HG02798 (cell line): ENCODE measurements around the gene DHRS3.
"Not testable (repeated sequence)": the region's sequence is repeated elsewhere in the genome, so short reads cannot be mapped to it uniquely, and the experiment has no call there.

Experiments
- ATAC-seq: cut with Tn5 transposase; IDR thresholded peaks from one replicate; pipeline ENCODE4 v1.9.1; 2021; ENCODE audit warnings: mild to moderate bottlenecking; ENCODE audit not compliant: unreplicated experiment, poor library complexity

The DHRS3 gene, protein sequence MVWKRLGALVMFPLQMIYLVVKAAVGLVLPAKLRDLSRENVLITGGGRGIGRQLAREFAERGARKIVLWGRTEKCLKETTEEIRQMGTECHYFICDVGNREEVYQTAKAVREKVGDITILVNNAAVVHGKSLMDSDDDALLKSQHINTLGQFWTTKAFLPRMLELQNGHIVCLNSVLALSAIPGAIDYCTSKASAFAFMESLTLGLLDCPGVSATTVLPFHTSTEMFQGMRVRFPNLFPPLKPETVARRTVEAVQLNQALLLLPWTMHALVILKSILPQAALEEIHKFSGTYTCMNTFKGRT

GRCh38 chr1:12617901-12618660 lies at the start of gene DHRS3:
DHRS3 (minus strand) TSS chr1:12618210; CDS start chr1:12617348, 862 bp downstream.
- ATAC-seq: no peak

DNA sequence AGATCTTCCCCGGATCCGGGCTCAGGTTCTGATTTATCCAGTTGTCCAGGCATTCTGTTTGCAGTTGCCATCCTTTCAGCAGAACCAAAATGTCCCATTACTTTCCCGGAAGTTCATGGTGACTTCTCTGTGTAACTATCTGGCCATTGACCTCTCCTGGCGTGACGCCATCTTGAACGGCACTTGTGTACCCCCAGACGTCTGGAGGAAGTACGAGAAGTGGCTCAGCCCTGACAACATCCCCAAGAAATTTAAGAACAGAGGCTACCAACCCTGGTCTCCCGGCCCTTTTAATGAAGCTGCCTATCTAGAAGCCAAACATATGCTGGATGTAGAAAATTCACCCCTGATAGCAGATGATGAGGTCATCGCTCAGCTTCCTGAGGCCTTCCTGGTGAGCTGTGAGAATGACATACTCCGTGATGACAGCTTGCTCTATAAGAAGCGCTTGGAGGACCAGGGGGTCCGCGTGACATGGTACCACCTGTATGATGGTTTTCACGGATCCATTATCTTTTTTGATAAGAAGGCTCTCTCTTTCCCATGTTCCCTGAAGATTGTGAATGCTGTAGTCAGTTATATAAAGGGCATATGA lies 48.2 kb upstream of the DHRS3 start:
- no peak for ATAC-seq

GRCh38 chr1:12665511-12665910 lies 47.5 kb upstream of the DHRS3 start:
- ATAC-seq: no peak

GRCh38 chr1:12662556-12662955 lies 44.5 kb upstream of the DHRS3 start:
- ATAC-seq: no peak

- ATAC-seq: no peak
These were observed 43.7 kb upstream of the DHRS3 start for GRCh38 chr1:12661606-12662219.

DNA sequence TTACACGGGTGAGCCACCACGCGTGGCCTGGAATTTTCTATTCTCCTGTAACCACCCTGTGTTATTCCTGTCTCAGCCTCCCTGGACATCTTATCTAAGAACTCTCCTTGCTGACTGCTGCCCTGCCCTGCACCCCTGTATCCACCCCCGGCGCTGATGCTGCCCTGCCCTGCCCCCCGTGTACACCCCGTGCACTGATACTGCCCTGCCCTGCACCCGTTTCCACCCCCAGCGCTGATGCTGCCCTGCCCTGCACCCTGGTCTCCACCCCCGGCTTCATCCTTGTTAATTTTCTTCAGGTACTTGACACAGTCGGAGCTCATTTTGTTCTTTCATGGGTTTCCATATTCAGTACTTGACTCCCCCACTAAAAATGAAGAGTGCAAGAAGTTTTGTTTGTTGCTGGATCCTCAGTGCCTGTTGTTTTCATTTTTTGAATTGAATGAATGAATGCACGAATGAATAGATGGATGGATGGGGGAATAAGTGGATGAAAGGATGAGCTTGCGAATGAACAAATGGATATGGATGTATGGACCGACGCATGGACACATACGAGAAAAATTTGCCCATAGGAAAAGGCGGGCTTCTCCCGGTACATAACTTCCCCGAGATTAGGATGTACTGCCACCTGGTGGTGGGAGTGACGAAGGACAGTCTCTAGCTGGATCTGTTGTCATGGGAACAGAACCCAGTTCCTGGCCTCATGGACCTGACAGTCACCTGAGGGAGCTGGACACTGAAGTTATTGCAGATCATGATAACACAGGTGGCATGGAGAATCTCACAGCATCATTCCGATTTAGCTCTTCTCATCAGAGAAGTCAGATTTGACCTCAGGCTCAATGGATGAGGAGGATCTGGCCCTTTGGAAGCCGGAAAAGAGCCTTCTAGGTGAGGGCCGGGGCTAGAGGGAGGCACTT lies 40.8 kb upstream of the DHRS3 start:
- no peak for ATAC-seq

DNA sequence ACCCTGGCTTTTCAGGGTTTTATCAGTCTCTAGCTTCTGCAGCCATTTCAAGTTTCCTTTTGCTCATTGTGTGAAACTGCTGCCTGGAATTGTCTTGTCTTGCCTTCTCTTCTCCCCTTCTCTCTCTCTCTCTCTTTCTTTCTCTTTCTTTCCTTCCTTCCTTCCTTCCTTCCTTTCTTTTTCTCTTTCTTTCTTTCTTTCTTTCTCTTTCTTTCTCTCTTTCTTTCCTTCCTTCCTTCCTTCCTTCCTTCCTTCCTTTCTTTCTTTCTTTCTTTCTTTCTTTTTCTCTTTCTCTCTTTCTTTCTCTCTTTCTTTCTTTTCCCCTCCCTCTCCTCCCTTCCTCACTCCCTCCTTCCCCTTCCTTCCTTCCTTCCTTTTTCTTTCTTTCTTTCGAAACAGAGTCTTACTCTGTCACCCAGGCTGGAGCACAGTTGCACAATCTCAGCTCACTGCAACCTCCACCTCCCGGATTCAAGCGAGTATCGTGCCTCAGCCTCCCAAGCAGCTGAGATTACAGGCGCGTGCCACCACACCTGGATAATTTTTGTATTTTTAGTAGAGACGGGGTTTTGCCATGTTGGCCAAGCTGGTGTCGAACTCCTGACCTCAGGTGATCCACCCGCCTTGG lies 40.0 kb upstream of the DHRS3 start:
- ATAC-seq: not testable (repeated sequence)

DNA sequence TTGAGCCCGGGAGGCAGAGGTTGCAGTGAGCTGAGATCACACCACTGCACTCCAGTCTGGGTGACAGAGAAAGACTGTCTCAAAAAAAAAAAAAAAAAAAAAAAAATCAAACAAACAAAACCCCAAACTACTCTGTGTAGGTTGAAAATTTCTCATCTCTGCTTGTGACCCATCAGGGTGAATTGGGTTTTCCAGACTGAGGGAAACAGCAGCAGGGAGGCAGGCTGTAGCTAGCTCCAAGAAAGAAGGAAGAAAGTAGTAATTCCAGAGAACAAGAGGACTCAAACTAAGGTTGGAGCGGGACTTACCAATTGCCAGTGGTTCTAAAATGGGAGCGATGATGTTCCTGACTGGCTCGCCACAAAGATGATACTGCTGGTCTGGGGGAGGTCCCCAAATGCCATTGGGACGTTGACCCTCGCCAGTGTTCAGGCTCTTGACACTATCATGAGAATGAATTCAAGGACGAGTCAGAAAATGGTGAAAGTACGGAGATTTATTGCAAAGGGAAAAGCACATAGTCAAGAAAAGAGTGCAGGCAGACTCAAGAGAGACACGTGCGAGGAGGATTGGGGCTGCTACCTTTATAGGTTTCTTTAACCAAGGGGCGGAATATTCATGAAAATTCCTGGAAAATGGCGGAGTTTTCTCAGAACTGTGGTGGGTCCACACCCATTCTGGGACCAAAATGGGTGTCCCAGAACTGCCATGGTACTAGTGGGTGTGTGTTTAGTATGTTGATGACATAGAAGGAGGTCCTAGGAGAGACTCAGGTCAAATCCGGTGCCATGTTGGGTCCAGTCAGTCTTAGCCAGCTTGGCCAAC lies 39.3 kb upstream of the DHRS3 start:
- ATAC-seq: no peak

DNA sequence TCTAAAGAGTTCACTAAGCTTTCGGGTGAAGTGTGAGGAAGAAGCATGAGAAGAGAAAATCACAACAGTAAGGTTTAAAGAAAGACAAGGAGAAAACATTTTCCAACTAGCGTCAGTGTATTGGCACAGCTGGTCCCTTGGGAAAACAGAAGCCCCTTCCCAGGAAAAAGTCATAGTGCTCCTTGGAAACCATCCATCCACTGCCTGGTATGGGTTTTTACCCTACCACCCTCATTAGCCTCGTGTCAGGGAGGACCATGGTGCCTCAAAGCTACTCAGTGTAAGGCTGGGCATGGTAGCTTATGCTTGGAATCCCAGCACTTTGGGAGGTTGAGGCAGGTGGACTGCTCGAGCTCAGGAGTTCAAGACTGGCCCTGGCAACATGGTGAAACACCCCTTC lies 38.6 kb upstream of the DHRS3 start:
- ATAC-seq: no peak

- no peak for ATAC-seq
These were observed 36.6 kb upstream of the DHRS3 start for GRCh38 chr1:12654657-12655056.

GRCh38 chr1:12654004-12654567 lies 36.1 kb upstream of the DHRS3 start:
- no peak for ATAC-seq

DNA sequence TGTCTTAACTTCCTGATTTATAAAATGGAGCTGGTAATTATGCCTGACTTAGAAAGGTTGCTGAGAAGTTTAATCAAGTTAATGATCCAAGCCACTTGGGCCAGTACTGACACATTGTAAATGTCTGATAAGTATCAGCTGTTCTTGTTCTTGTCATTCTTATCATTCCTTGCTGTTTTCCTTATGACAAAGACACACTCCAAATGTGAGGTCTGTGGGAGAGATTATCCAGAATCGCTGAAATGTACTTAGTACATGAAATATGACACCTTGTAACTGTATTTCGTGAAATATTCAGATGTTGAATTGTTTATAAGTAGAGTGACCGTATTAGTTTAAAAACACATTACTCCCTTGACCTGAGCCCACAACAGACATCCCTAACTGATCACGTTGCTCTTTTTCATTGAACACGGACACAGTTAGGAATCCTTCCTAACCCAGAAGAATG lies 32.0 kb upstream of the DHRS3 start:
- no peak for ATAC-seq

DNA sequence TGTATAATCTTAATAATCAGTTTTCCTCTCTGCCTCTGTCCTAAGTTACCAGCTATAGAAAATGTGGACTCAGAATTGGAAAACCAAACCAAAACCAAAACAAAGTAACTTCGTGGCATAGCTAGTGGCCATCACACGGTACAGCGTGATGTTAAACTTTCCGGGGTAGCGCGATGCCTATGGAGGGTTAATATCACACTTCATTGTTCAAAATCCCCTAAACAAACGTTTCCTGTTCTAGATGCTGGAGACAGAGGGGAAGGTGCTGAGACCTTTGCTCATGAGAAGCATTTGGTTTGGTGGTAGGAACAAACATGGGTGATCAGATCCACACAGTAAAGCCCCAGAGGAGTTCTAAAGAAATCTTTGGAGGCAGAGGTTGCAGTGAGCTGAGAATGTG lies 30.7 kb upstream of the DHRS3 start:
- ATAC-seq: no peak

DNA sequence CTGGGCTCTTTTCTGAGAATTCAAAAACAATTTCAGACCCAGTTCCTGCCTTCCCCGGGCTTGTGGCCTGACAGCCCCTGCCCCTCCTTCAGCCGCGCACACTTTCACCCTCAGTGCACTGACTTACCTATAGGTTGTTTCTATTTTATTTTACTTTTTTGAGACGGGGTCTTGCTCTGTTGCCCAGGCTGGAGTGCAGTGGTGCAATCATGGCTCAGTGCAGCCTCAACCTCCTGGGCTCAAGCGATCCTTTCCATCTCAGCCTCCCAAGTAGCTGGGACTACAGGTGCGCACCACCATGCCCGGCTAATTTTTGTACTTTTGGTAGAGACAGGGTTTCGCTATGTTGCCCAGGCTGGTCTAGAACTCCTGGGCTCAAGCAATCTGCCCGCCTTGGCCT lies 27.4 kb upstream of the DHRS3 start:
- ATAC-seq: not testable (repeated sequence)

GRCh38 chr1:12644829-12645228 lies 26.8 kb upstream of the DHRS3 start:
- ATAC-seq: no peak

DNA sequence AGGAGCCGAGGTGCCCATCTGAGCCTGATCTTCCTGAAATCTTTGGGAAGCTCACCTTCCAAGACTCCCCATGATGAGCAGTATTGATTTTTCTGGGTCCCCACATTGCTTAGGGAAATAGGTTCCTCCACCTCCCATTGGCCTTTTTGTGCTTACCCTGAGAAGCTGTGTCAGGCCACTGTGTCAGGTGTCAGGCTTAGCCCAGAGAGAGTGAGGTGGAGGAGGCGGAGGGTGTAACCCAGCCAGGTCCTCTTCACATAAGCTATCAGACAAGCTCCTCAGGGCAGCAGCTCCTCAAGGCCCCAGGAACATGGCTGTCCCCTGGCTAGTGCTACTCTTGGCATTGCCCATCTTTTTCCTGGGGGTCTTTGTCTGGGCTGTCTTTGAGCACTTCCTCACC lies 26.2 kb upstream of the DHRS3 start:
- ATAC-seq: no peak

DNA sequence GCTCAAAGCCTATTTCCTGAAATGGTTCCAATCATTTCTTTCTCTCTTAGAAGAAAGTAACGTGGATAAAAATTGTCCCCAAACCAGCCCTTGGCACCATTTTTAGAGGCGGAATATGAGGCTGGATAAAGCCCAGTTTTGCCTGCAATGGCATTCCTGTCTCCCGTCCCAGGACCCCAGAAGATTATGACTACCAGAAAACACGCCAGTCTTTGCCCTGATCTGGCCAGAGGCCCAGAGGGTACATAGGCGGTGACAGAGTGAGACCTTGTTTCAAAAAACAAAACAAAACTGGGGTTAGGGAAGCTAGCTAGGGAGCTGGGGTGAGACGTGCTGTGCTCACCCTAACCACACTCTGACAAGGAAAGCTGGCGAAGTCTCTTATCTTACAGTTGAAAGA lies 25.8 kb upstream of the DHRS3 start, which contains the start of gene AADACL4:
Gene AADACL4, plus strand, starts transcription at position 301 of the 400 bp plus-strand sequence. CDS start 462 bp downstream, outside the sequence.
- no peak for ATAC-seq

- ATAC-seq: no peak
These were observed 25.1 kb upstream of the DHRS3 start for GRCh38 chr1:12643079-12643478.
